Osteoblast (primary cell): ENCODE measurements around the gene FOXQ1. TPM values are rescaled to one million over a fixed set of nuclear protein-coding genes. Genes with fewer than 3 reads are reported as not detected.

Source experiments
- DNase-seq: peaks from one replicate; pipeline ENCODE4 v3.0.0; 2011; ENCODE audit warnings: low spot score, mixed read lengths; ENCODE audit not compliant: insufficient read length; ENCODE audit errors: missing footprints
- H2AFZ ChIP-seq: 2 replicates; pipeline ENCODE4 v1.6.0; 2011; ENCODE audit warnings: mild to moderate bottlenecking, low read length
- H3K27ac ChIP-seq: 2 replicates; pipeline ENCODE4 v1.5.1; 2011; ENCODE audit warnings: mild to moderate bottlenecking, low read depth, low read length, moderate library complexity
- H3K27me3 ChIP-seq: 2 replicates; pipeline ENCODE4 v1.6.0; 2012; ENCODE audit warnings: mild to moderate bottlenecking, control low read depth, inconsistent platforms, low read length, moderate library complexity; ENCODE audit not compliant: insufficient read depth
- H3K36me3 ChIP-seq: 2 replicates; pipeline ENCODE4 v1.5.1; 2011; ENCODE audit warnings: mild to moderate bottlenecking, low read length, control low read depth, moderate library complexity; ENCODE audit not compliant: insufficient read depth
- H3K4me1 ChIP-seq: 2 replicates; pipeline ENCODE4 v1.5.1; 2011; ENCODE audit warnings: mild to moderate bottlenecking, low read length, control low read depth, moderate library complexity; ENCODE audit not compliant: insufficient read depth
- H3K4me2 ChIP-seq: 2 replicates; pipeline ENCODE4 v1.6.0; 2011; ENCODE audit warnings: mild to moderate bottlenecking, low read length; ENCODE audit not compliant: insufficient read depth
- H3K4me3 ChIP-seq: fragments of 200-600 bp; sonication (generic); 3 replicates; pipeline ENCODE4 v1.5.1; 2012; ENCODE audit warnings: mild to moderate bottlenecking, low read length, inconsistent platforms; ENCODE audit not compliant: insufficient read depth
- H3K79me2 ChIP-seq: 2 replicates; pipeline ENCODE4 v1.6.0; 2012; ENCODE audit warnings: mild to moderate bottlenecking, low read length, control low read depth, inconsistent platforms; ENCODE audit not compliant: insufficient read depth
- H3K9me3 ChIP-seq: 2 replicates; pipeline ENCODE4 v1.5.1; 2011; ENCODE audit warnings: low read depth, low read length, control low read depth
- H4K20me1 ChIP-seq: 2 replicates; pipeline ENCODE4 v1.6.0; 2012; ENCODE audit warnings: mild to moderate bottlenecking, low read length, control low read depth; ENCODE audit not compliant: insufficient read depth
- CTCF ChIP-seq: IDR thresholded peaks from 2 replicates; pipeline ENCODE4 v1.5.1; 2011; ENCODE audit warnings: mild to moderate bottlenecking, low read depth, low read length, moderate library complexity; ENCODE audit errors: extremely low read depth
- total RNA-seq: library from RNA; depleted of rRNA; stranded (reverse); fragments of >200 nt; gene quantifications from 2 replicates; pipeline ENCODE4 v1.2.3, GENCODE V29; 2012

FOXQ1 gene
- total RNA-seq, 1 donor = 2.5 TPM

- H3K4me2 ChIP-seq = no peak overlapping the region
- no peaks in the 10 kb centered on the region for H3K36me3 ChIP-seq
- no peaks in the 10 kb centered on the region for H3K9me3 ChIP-seq
- H3K4me1 ChIP-seq = peaks cover 9% of the 10 kb centered on the region
- no peak for DNase-seq
- H3K27ac ChIP-seq = no peak overlapping the region
- no peak overlapping the region for H2AFZ ChIP-seq
- no peaks in the 10 kb centered on the region for H4K20me1 ChIP-seq
- no peaks in the 10 kb centered on the region for H3K79me2 ChIP-seq
- TF ChIP-seq CTCF = no peak
- no peak overlapping the region for H3K4me3 ChIP-seq
- peaks cover 2% of the 10 kb centered on the region for H3K27me3 ChIP-seq
Measured at GRCh38 chr6:1337791-1338190, 25.9 kb downstream of the FOXQ1 start.

- no peak for DNase-seq
- no peak overlapping the region for H3K4me3 ChIP-seq
- no peaks in the 10 kb centered on the region for H3K79me2 ChIP-seq
Measured at GRCh38 chr6:1346101-1346500, 34.2 kb downstream of the FOXQ1 start.

GRCh38 chr6:1346558-1347091 is 34.7 kb downstream of the FOXQ1 start:
- no peak overlapping the region for H3K27ac ChIP-seq
- H3K4me3 ChIP-seq = no peak overlapping the region
- no peaks in the 10 kb centered on the region for H3K36me3 ChIP-seq
- H3K9me3 ChIP-seq = peaks cover 4% of the 10 kb centered on the region
- no peaks in the 10 kb centered on the region for H3K4me1 ChIP-seq
- H3K4me2 ChIP-seq = no peak overlapping the region
- H3K27me3 ChIP-seq = no peaks in the 10 kb centered on the region
- H2AFZ ChIP-seq = no peak overlapping the region
- no peak for TF ChIP-seq CTCF
- H4K20me1 ChIP-seq = no peaks in the 10 kb centered on the region
- no peak for DNase-seq
- no peaks in the 10 kb centered on the region for H3K79me2 ChIP-seq

More at GRCh38 chr6:1346101-1346500, 34.2 kb downstream of the FOXQ1 start:
- Histone ChIP-seq H2AFZ (no peak overlapping the region), H3K36me3 (no peaks in the 10 kb centered on the region), H3K4me1 (no peaks in the 10 kb centered on the region), H3K27ac (no peak overlapping the region), H3K9me3 (no peaks in the 10 kb centered on the region), H3K4me2 (no peak overlapping the region), H3K27me3 (peaks cover 2% of the 10 kb centered on the region), H4K20me1 (no peaks in the 10 kb centered on the region)
- TF ChIP-seq CTCF = no peak

GRCh38 chr6:1347161-1347560 is 35.3 kb downstream of the FOXQ1 start:
- H3K4me2 ChIP-seq = no peak overlapping the region
- H3K27ac ChIP-seq = no peak overlapping the region
- H3K4me3 ChIP-seq = no peak overlapping the region
- H3K9me3 ChIP-seq = peaks cover 5% of the 10 kb centered on the region
- H4K20me1 ChIP-seq = no peaks in the 10 kb centered on the region
- no peak overlapping the region for H2AFZ ChIP-seq
- H3K36me3 ChIP-seq = no peaks in the 10 kb centered on the region
- no peaks in the 10 kb centered on the region for H3K4me1 ChIP-seq
- DNase-seq = no peak
- no peak for TF ChIP-seq CTCF
- no peaks in the 10 kb centered on the region for H3K79me2 ChIP-seq
- H3K27me3 ChIP-seq = no peaks in the 10 kb centered on the region
